Stimulated activated CD4-positive, alpha-beta T cell treated with anti-CD3 and anti-CD28 coated beads, Interleukin-15, amount 100 ng/mL, for 1 hour (primary cell): ENCODE data around the gene KIAA0319L.

Experiments used
- DNase-seq, 2 donors: peaks; one replicate each; pipeline ENCODE4 v3.0.0-alpha.2; 2020; ENCODE audit warnings: low read depth in 1 of 2, low spot score in 1 of 2

Gene KIAA0319L

DNA sequence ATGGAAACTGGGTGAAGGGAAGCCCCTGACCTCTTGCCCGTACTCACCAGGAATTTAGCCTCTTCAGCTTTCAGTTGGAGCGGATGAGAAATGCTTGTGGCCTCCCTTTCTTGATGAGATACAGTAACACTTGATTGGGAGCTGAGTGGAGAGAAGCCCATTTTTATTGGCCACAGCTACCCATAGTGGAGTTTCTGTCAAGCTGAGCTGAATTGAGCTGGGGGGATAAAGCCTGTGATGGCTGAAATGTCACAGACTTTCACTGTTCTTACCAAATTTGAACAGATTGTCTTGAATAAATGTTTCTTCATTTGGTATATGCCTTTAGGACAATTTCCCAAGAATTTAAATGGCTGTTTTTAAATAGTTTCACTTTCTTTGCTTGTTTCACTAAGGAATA lies 162.8 kb downstream of the KIAA0319L start:
- DNase-seq, result no peak

DNA sequence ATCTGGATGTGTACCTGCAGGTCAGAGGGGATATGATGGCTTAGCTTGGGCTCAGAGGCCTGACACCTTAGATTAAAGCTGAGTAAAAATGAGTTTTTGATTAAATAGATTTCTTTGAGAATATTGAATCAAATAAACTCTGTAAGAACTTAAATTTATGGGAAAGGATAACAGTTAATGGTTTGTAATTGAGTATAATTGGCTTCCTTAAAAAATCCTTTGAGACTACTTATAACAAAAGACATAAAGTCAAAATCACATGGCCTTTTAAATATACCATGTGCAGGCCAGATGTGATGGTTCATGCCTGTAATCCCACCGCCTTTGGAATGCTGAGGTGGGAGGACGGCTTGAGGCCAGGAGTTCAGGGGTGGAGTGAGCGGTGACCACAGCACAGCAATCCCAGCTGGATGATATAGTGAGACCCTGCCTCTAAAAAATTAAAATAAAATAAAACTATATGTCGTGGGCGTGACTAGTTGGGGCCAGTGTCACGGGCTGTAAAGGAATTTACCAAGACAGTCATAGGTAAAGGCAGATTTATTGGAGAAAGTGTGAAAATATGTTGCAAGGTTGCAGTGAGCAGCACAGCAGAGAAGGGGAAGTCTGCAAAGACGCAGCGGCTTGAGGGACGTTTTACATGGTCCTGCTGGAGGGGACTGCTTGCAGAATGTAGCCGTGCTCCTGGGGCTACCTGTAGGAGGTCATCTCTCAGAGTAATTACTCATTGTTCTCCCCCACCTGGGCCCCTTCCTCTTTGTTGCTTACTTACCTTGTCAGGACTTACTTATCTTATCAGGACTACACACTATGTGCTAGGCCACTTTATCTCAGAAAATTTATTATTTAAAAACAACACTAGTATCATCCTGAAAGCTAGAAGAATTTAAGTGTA lies 166.4 kb downstream of the KIAA0319L start:
- DNase-seq, result no peak

DNA sequence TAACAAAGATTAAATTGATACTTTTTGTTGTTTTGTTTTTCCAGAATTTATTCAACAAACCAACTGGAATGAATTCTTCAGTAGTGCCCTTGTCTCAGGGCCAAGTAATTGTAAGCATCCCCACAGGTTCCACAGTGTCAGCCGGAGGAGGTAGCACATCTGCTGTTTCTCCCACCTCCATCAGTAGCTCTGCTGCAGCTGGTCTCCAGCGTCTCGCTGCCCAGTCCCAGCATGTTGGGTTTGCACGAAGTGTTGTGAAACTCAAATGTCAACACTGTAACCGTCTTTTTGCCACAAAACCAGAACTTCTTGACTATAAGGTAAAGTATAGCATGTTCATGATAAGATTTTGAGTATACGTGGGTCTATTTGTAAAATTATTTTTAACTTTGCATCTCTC lies 170.2 kb downstream of the KIAA0319L start:
- no peak for DNase-seq

DNA sequence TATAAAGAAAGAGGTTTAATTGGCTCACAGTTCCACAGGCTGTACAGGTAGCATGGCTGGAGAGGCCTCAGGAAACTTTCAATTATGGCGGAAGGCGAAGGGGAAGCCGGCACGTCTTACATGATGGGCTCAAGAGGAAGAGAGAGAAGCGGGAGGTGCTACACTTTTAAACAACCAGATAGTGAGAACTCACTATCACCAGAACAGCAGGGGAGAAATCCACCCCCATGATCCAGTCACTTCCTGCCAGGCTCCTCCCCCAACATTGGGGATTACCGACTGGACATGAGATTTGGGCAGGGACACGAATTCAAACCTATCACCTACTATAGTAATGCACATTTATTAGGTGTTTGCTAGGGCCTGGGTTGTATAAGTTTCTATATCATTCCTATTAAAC lies 170.9 kb downstream of the KIAA0319L start:
- DNase-seq, result no peak
